HG02938 (cell line): ENCODE measurements around the gene DDI2.
"Not testable (repeated sequence)": the region's sequence is repeated elsewhere in the genome, so short reads cannot be mapped to it uniquely, and the experiment has no call there.

ENCODE experiments used
- ATAC-seq: cut with Tn5 transposase; IDR thresholded peaks from one replicate; pipeline ENCODE4 v1.9.1; 2021; ENCODE audit warnings: mild to moderate bottlenecking, moderate library complexity; ENCODE audit not compliant: unreplicated experiment

Gene DDI2

DNA sequence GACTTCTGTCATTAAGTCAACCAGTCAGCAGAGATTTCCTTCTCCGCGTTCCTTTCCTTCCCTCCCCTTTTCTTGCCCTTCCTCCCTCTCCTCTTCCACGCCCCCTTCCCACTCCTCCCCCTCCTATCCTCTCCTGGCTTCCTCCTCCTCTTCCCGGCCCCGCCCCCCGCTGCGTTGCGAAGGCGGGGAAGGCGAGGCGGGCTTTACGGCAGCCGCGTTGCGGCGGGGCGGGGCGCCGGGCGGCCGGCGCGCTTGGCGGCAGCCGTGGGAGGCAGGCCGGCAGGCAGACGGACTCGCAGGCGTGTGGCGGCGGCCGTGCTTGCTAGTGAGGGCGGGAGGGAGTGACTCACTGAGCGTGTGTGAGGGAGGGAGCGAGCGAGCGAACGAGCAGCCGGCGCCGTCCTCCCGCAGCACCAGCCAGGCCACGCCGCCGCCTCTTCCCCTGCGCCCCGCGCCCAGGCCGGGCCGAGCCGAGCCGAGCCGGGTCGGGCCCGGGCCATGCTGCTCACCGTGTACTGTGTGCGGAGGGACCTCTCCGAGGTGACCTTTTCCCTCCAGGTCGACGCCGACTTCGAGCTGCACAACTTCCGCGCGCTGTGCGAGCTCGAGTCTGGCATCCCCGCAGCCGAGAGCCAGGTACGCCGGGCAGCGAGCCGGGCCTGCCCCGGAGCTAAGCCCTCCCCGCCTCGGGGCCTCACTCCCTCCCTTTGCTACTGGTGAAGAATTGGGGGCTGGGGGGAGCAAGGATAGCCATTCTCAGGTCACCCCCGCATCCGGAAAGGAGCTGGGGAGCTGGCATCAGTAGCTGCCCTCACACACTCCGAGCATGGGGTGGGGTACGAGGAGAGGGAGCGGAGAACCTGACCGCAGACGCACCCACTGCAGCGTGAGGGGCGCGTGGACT, at the start of gene DDI2:
Gene DDI2 (plus strand): TSS at position 286 of the 904 bp plus-strand sequence. CDS start 213 bp downstream, at position 499.
- peak; percentile 58 for ATAC-seq

GRCh38 chr1:15568387-15569073, 48.7 kb upstream of the DDI2 start:
- ATAC-seq: no peak

- ATAC-seq: no peak
Measured at GRCh38 chr1:15570861-15571260, 46.4 kb upstream of the DDI2 start.

DNA sequence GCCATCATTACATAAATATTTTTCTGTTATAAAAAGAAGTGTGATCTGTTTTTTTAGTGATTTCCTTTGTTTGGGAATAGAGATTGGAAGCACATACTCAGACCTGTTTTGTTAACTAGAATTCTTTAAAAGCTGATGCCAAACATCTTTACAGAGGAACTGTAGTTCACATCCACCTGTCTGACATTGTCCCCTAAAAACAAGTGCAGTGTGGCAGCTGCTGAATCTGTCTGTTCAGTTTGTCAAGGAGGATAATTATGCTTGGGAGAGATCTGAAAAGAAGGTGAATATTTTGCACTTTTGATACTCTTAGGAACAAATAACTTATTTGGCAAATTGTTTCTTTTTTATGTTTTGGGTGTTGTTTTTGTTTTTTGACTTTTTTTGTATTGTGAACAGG, 46.0 kb upstream of the DDI2 start:
- no peak for ATAC-seq

DNA sequence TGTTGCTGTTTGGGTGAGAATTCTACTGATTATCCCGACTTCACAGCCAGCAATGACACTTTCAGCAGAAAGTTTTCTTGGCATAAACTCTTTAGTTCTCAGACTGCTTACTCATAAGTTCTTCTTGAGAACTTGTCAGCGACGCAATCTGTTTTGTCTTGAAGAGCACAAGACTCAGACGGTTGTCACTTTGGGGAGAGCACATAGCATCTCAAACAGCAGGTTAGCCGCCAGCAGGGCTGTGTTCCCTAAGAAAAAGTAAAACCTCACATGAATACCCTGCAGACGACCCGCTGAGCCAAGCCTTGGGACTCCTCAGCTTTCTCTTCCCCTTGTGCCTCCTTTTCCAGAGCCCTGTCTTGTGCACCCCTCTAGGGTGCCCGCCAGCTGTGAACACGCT, 43.8 kb upstream of the DDI2 start:
- no peak for ATAC-seq

- no peak for ATAC-seq
Measured at GRCh38 chr1:15574741-15575140, 42.5 kb upstream of the DDI2 start.

- ATAC-seq: no peak
Measured at GRCh38 chr1:15575549-15576150, 41.6 kb upstream of the DDI2 start.

- no peak for ATAC-seq
Measured at GRCh38 chr1:15577691-15578090, 39.6 kb upstream of the DDI2 start.

- ATAC-seq: no peak
Measured at GRCh38 chr1:15578921-15579682, 38.2 kb upstream of the DDI2 start.

DNA sequence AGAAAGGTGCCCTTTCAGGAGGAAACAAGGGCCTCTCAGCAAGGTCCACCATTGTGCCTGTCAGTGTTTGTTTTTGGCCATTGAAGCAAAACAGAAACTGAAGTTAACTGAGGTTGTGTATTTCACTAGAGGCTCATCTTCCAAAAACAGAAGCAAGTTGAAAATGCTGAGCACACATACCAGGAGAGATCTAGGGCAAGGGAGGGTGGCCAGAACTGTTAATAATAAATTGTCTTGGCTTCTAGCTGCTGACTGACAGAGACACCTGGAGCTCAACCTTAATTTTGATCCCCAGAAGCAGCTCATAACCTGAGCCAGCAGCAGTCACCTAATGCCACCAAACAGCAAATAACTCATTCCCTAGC, 37.6 kb upstream of the DDI2 start:
- ATAC-seq: no peak

DNA sequence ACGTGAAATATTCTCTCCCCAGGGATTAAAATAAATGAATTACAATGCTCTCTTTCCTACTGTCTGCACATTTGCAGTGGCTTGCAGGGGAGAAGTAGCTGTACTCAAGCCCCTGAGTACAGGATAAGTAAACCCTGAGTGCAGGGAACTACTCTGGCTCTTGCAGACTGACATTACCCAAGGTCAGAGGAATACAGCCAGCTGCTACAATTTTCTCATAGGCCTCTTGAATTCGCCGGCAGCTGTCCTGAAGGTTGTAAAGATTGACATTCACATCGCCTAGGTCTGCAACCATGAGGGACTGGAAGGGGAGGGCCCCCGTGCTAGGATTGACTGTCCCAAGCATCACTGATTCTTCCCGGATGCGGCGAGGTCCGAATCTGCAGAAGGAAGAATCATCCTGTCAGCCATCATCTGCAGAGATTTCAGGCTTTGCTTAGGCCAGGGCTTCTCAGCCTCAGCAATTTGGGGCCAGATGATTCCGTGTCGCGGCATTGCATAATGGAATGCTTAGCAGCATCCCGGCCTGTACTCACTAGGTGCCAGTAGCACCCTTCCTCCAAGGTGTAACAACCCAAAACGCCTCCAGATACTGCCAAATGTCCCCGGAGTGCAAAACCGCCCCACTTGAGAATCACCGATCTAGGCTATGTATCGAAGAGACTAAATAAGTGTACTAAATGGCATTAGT, 34.1 kb upstream of the DDI2 start:
- ATAC-seq: no peak

DNA sequence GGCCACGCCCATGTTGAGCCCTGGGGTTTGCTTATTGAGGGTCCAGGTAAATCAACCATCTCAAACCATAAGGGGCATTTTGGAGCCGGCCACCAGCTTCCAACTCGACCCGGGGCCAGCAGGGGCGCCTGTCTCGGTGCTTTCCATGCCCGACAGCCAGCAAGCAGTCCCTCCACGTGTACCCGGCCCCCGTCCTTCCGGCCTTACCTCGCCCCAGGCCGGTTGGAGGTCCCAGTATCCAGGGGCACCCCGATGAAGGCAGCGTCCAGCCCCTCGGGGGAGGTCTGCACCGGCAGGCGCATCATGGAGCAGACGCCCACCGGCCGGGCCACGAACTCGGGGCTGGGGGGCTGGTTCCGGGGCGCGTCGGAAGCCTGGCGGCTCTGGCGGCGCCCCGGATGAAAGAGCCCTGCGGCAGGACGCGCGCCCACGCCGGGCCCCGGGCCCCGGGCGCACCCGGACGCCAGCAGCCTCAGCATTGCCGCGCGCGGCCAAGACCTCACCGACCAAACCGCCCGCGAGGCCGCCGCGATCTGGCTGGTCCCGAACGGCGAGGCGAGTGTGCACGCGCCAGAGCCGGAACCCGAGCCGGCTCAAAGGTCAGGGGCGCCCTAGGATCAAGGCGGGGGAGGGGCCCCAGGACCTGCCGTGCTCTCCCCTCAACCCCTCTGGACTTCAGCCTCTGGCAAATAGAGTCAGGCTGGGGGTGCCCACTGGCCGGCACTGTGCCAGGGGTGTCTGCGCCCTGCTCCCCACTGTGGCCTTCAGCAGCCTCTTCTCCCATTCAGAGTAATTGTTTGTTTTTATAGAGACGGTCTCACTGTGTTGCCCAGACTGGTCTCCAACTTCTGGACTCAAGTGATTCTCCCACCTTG, 32.5 kb upstream of the DDI2 start, which contains the start of gene AGMAT:
Gene AGMAT (minus strand): TSS at position 563 of the 875 bp plus-strand sequence. CDS start 84 bp downstream, at position 479.
- ATAC-seq: no peak

DNA sequence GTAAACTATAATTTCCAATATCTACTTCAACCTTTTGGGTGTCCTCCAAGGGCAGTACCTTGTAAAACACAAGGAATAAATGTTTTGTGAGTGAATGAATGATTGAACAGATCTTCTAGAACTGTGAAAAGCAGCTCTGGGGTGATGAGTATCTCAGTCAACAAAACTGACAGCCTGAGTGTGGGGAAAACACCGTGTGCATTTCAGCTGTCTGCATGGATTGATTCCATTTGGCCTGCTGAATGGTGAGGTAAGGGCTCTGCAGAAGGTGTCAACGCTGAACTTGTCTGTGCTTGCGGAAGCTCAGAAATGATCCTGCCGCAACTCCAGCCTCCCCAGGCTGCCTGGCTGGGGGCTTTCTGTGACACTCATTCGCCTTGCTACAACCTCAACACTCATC, 25.0 kb upstream of the DDI2 start:
- no peak for ATAC-seq

GRCh38 chr1:15595809-15596617, 21.2 kb upstream of the DDI2 start:
- no peak for ATAC-seq

DNA sequence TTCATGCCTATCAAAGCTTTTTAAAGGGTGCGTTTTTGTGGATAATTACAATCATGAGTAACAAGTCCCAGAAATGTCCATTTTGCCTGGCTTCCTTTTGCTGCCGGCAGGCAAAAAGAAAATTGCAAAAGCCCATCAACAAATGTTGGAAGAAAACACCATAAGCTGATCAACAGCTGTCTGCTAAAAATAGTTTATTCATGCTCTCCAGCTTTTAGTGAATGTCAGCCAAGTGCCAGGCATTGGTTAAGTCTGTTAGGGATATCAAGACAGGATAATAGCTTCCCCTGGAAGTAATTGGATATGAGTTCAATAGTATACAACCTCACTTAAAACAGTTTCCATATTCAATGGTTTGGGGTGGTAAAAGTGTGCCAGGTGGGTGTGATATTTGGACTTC, 18.8 kb upstream of the DDI2 start:
- ATAC-seq: no peak

GRCh38 chr1:15603050-15603965, 13.9 kb upstream of the DDI2 start:
- peak; percentile 85 for ATAC-seq

DNA sequence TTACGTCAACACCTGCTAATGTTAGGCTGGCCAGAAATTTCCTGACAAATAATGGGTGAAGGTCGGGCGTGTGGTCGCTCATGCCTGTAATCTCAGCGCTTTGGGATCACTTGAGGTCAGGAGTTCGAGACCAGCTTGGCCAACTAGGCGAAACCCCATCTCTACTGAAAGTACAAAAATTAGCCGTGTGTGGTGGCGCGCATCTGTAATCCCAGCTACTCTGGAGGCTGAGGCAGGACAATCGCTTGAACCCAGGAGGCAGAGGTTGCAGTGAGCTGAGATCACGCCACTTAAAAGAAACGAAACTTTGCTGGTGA, 13.3 kb upstream of the DDI2 start:
- ATAC-seq: not testable (repeated sequence)

GRCh38 chr1:15604400-15604799, 12.9 kb upstream of the DDI2 start:
- ATAC-seq: not testable (repeated sequence)
